ENCODE results near the gene MS4A15.

GRCh38 chr11:60740573-60740972, 16.1 kb upstream of the MS4A15 start:
- TF ChIP-seq RARB (CRISPR knock-in tag; IDR thresholded peaks at IDR 0.05) (no peak), ZC3H10 (CRISPR knock-in tag; IDR thresholded peaks at IDR 0.05) (no peak), ZFP3 (CRISPR knock-in tag; IDR thresholded peaks at IDR 0.05) (no peak), CSDC2 (CRISPR knock-in tag; IDR thresholded peaks at IDR 0.05) (no peak), ZNF8 (CRISPR knock-in tag; IDR thresholded peaks at IDR 0.05) (no peak), GLIS3 (CRISPR knock-in tag; IDR thresholded peaks at IDR 0.05) (no peak), BACH2 (CRISPR knock-in tag; IDR thresholded peaks at IDR 0.05; ENCODE audit: borderline replicate concordance) (no peak)
- TF ChIP-seq, protein P1, sequence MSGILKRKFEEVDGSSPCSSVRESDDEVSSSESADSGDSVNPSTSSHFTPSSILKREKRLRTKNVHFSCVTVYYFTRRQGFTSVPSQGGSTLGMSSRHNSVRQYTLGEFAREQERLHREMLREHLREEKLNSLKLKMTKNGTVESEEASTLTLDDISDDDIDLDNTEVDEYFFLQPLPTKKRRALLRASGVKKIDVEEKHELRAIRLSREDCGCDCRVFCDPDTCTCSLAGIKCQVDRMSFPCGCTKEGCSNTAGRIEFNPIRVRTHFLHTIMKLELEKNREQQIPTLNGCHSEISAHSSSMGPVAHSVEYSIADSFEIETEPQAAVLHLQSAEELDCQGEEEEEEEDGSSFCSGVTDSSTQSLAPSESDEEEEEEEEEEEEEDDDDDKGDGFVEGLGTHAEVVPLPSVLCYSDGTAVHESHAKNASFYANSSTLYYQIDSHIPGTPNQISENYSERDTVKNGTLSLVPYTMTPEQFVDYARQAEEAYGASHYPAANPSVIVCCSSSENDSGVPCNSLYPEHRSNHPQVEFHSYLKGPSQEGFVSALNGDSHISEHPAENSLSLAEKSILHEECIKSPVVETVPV (CRISPR knock-in tag; IDR thresholded peaks at IDR 0.05), result no peak
